Middle frontal gyrus (tissue), 1 donor: ENCODE measurements around the gene COL15A1.

Experiments used
- DNase-seq: peaks from one replicate; pipeline ENCODE4 v3.0.0-alpha.2; 2015; ENCODE audit warnings: low spot score; ENCODE audit errors: extremely low spot score

Gene COL15A1

GRCh38 chr9:98915599-98915998 is 28.1 kb upstream of the COL15A1 start:
- no peak for DNase-seq

GRCh38 chr9:98916660-98917059 is 27.0 kb upstream of the COL15A1 start:
- no peak for DNase-seq

- no peak for DNase-seq
Observed at GRCh38 chr9:98917746-98918487, 25.8 kb upstream of the COL15A1 start.

- DNase-seq = no peak
Observed at GRCh38 chr9:98921732-98922131, 22.0 kb upstream of the COL15A1 start.

GRCh38 chr9:98922721-98923435 is 20.8 kb upstream of the COL15A1 start:
- no peak for DNase-seq

GRCh38 chr9:98923451-98924123 is 20.1 kb upstream of the COL15A1 start:
- no peak for DNase-seq

GRCh38 chr9:98924946-98925820 is 18.5 kb upstream of the COL15A1 start:
- no peak for DNase-seq

GRCh38 chr9:98925956-98926355 is 17.8 kb upstream of the COL15A1 start:
- DNase-seq = no peak

- DNase-seq = no peak
Observed at GRCh38 chr9:98927724-98928123, 16.0 kb upstream of the COL15A1 start.

- no peak for DNase-seq
Observed at GRCh38 chr9:98929071-98929470, 14.6 kb upstream of the COL15A1 start.

- no peak for DNase-seq
Observed at GRCh38 chr9:98929895-98930341, 13.8 kb upstream of the COL15A1 start.

- DNase-seq = no peak
Observed at GRCh38 chr9:98930792-98931191, 12.9 kb upstream of the COL15A1 start.

- DNase-seq = no peak
Observed at GRCh38 chr9:98931600-98932389, 11.9 kb upstream of the COL15A1 start.

- DNase-seq = no peak
Observed at GRCh38 chr9:98933185-98933584, 10.5 kb upstream of the COL15A1 start.

GRCh38 chr9:98933890-98934289 is 9.8 kb upstream of the COL15A1 start:
- no peak for DNase-seq

- DNase-seq = no peak
Observed at GRCh38 chr9:98935071-98935505, 8.6 kb upstream of the COL15A1 start.

- no peak for DNase-seq
Observed at GRCh38 chr9:98940276-98940675, 3.4 kb upstream of the COL15A1 start.

GRCh38 chr9:98941946-98942523 is 1.7 kb upstream of the COL15A1 start:
- DNase-seq = no peak

- no peak for DNase-seq
Observed at GRCh38 chr9:98942906-98943681, 613 bp upstream of the COL15A1 start.
